OCI-M2 (cell line): Measurements from ENCODE around the gene CLMP.
"Not testable (repeated sequence)": the region's sequence is repeated elsewhere in the genome, so short reads cannot be mapped to it uniquely, and the experiment has no call there.

Experiments used
- DNase-seq: peaks from one replicate; lab custom pipeline; 2025; ENCODE audit not compliant: unreplicated experiment; lab: John Stamatoyannopoulos, UW

CLMP gene

GRCh38 chr11:123218451-123218850 lies 23.4 kb upstream of the CLMP start:
- DNase-seq = no peak

GRCh38 chr11:123217897-123218296 lies 22.8 kb upstream of the CLMP start:
- DNase-seq = no peak

DNA sequence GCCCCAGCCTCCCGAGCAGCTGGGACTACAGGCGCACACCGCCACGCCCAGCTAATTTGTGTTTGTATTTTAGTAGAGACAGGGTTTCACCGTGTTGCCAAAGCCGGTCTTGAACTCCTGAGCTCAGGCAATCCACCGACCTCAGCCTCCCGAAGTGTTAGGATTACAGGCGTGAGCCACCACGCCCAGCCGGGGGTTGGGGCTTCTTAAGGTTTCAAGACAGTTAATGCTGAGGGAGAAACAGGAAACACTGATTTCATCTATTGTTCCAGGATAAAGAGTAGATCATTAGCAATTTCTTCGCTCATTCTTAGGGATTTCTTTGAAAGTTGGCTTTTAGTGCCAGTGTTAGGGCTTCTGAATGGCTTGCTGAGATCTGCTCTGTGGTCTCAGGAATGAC lies 21.2 kb upstream of the CLMP start:
- no peak for DNase-seq

- no peak for DNase-seq
These were observed 19.9 kb upstream of the CLMP start for GRCh38 chr11:123214940-123215339.

DNA sequence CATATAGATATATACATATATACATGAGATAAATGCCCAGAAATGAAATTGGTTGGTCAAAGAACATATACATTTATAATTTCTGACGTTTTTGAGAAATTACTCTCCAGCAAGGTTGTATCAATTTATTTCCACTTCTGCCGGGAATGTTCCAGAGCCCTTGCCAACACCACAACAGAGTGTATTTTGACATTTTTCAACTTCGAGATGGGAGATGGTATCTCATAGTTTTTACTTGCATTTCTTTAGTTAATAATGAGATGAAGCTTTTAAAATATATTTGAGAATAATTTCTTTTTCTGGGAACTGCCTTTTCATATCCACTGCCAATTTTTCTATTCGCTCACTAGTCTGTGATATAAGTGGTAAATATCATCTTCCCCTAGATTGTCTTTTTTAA lies 19.3 kb upstream of the CLMP start:
- DNase-seq = no peak

DNA sequence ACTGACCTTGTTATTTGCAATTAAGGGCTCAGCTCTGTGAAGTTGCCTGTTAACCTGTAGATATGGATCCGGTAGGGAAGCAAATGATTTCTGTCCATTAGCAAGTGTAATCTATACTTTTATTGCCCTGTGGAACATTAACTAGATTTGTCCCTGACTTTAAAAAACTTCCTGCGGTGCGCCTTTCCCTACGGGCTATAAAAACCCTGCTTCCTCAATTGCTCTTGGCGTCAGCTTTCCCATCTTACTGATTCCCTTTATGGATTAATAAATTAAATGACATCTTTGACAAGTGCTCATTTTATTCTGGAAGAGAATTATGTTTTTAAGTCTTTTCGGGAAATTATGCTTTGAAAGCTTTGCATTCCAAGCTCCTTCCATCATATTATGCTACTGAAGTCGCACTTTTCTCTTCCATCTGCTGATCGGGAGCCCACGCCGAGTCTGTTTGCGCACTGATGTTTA lies 18.3 kb upstream of the CLMP start:
- DNase-seq = no peak

- DNase-seq = no peak
These were observed 17.4 kb upstream of the CLMP start for GRCh38 chr11:123212406-123212805.

- DNase-seq = no peak
These were observed 16.9 kb upstream of the CLMP start for GRCh38 chr11:123211981-123212380.

DNA sequence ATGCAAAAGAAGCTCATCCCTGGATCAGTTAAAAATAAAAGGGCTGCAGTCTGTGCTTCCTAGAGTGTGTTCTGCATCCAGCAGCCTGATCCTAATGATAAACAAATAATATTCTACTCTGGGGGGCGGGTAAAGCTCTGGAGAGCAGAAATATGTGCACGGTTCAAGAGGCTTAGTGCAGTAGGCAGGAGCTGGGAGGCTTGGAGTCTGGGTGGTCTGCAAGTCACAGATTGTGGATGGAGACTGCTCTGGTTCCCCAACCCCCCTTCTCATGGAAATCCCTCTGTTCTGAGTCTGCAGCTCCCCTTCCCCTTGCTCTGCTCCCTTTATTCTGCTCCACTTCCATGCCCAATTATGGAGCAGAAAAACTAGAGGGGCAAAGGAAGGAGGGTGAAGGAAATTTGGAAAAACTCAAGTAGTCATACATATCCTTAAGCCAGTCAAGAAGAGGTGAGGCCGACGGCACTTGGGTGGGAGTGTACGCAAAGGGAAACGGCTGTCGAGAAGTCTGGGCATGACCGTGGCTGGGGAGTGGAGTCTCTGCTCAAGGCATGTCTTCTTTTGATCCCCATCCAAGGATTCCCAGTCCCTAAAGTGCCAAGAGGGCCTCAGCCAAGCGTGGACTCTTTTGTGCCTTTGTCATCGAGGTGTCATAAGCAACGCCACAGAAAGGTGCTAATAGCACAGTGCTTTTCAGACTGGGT lies 16.3 kb upstream of the CLMP start:
- no peak for DNase-seq

- no peak for DNase-seq
These were observed 14.5 kb upstream of the CLMP start for GRCh38 chr11:123209591-123209990.

- DNase-seq = no peak
These were observed 11.9 kb upstream of the CLMP start for GRCh38 chr11:123206791-123207434.

- not testable (repeated sequence) for DNase-seq
These were observed 11.0 kb upstream of the CLMP start for GRCh38 chr11:123206055-123206454.

DNA sequence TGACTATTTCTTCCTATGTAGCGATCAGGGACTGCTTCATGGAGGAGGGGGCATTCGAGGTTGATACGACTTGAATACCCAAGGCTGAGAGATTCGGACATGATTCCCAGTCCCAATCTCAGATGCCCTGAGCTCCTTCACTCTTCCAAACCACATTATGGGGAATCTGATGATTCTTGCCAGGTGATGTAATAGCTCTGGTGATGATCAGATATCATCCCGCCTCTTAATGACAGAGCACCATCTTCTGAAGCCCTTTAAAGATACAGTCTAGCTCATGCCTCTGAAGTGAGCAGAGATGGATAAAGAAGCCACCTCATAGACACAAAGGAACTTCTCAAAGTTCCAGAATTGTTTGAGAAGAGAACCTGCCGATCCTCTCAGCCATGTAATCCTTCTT lies 8.9 kb upstream of the CLMP start:
- DNase-seq = no peak

GRCh38 chr11:123203471-123203870 lies 8.4 kb upstream of the CLMP start:
- no peak for DNase-seq

- DNase-seq = no peak
These were observed 7.4 kb upstream of the CLMP start for GRCh38 chr11:123202155-123203151.

GRCh38 chr11:123200264-123200663 lies 5.2 kb upstream of the CLMP start:
- no peak for DNase-seq

- no peak for DNase-seq
These were observed 2.7 kb upstream of the CLMP start for GRCh38 chr11:123197711-123198110.

DNA sequence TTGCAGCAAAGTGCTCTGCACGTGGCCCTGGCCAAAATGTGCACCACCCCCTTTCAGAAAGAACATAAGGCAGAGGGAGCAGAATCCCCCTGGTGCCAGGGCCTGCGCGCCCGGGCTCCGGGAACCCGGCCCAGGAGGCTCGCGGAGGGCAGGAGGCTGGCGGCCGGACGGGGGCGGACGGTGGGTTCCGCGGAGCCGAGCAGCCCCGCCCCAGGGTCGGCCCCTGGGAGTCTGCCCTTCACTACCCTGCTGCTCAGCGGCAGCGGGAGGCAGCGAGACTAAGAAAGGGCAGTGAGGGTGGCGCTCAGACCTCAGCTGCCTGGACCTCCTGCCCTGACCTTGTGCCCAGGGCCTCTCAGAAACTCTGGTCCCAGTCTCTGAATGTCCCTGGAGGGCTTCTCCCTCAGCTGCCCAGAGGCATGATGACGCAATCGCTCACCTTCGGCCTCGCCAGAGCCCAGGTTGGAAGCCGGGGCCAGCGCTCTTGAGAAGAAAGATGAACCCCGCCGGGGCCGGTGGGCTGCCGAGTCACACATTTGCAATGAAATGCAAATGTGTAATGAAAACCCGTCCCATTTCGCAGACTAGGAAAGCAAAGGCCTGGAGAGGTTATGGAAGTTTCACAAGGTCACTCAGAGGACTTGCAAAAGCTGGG lies 1.1 kb upstream of the CLMP start:
- no peak for DNase-seq

GRCh38 chr11:123194337-123195187 lies 486 bp downstream of the CLMP start:
- DNase-seq = no peak

DNA sequence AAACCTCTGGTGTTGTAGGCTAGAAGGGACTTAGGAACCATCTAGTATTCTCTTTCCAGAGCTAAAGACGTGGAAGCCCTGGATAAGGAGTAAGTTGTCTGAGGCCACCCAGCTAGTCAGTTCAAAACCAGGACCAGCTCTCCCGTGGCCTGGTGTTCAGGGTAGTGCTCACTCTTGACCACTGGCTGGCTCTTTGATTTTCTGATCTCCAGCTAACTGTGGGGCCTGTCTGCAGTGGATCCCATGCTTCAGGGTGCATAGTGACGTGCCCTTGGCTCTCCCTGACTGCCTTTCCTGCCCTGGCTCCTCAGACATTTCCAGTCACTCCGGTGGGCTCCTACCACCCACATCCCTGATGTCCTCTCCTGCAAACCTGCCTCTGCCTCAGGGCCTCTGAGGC lies 1.3 kb downstream of the CLMP start:
- DNase-seq = no peak
